ENCODE results near the gene ABCC4.

DNA sequence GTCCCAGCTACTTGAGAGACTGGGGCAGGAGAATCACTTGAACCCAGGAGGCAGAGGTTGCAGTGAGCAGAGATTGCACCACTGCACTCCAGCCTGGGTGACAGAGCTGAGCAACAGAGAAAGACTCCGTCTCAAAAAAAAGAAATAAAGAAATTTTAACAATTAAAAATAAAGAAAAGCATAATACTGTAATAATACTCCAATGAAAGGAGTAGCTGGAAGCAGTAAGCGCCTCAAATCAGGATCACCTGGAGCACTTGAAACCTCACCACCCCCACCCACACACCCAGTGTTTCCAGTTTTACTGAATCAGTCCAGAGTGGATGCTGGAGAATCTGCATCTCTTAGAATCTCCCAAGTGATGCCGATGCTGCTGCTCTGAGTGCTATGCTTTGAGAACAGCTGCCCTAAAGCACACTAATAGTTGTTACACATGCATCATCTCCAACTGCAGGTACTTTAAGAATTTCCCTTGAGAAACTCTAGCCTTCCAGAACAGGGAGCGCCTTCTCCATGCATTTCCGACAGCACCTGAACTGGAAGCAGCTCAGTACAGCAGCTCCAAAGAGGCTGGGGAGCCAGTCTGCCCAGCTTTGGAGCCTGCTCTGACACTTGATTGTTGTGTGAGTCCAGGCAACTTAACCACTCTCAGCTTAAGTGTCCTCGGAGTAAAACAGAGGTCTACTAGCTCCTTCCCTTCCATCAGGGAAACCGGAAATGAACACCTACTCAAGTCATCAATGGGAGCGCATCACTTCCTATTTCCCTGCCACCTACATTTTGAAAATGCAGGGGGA, 2.9 kb downstream of the ABCC4 start:
- TF ChIP-seq, protein P1, sequence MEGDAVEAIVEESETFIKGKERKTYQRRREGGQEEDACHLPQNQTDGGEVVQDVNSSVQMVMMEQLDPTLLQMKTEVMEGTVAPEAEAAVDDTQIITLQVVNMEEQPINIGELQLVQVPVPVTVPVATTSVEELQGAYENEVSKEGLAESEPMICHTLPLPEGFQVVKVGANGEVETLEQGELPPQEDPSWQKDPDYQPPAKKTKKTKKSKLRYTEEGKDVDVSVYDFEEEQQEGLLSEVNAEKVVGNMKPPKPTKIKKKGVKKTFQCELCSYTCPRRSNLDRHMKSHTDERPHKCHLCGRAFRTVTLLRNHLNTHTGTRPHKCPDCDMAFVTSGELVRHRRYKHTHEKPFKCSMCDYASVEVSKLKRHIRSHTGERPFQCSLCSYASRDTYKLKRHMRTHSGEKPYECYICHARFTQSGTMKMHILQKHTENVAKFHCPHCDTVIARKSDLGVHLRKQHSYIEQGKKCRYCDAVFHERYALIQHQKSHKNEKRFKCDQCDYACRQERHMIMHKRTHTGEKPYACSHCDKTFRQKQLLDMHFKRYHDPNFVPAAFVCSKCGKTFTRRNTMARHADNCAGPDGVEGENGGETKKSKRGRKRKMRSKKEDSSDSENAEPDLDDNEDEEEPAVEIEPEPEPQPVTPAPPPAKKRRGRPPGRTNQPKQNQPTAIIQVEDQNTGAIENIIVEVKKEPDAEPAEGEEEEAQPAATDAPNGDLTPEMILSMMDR (IDR thresholded peaks at IDR 0.05), result no peak
- TF ChIP-seq POLR2A (IDR thresholded peaks at IDR 0.05), result no peak
